A549 (cell line): Measurements from ENCODE around the gene BMPER. TPM values are rescaled to one million over a fixed set of nuclear protein-coding genes. Genes with fewer than 3 reads are reported as not detected.

Experiments used
- ATAC-seq, 2 experiments: fragments of 200-7000 bp in 1 of 2; fragments of >200 bp in 1 of 2; cut with Nextera tagmentation in 1 of 2; cut with Tn5 transposase in 1 of 2; 3 replicates each; pipeline versions ENCODE4 v1.8.0 to v1.9.1; 2018 to 2020; ENCODE audit warnings: mild to moderate bottlenecking in 1 of 2, moderate library complexity in 1 of 2
- CTCF ChIA-PET: fragments of 300-600 bp; sonication (Branson Sonifier 250); formaldehyde crosslinking; extraction: SDS; loops from one replicate; lab custom pipeline; 2021; ENCODE audit warnings: antibody characterized with exemption, inconsistent platforms; lab: Yijun Ruan, JAX
- POLR2A ChIA-PET: fragments of 350-600 bp; formaldehyde crosslinking; extraction: SDS; loops from one replicate; lab custom pipeline; 2021; ENCODE audit warnings: antibody characterized with exemption, inconsistent platforms; lab: Yijun Ruan, JAX
- DNase-seq, 2 experiments: peaks; one replicate each; pipeline versions ENCODE4 v3.0.0 to v3.0.0-alpha.2; 2011 to 2016; ENCODE audit warnings: low read depth in 1 of 2, low spot score in 1 of 2
- FAIRE-seq: peaks from 2 replicates; lab custom pipeline; 2011; peaks lifted over from hg19 to GRCh38; lab: Jason Lieb, UNC
- H3K27ac ChIP-seq, 2 experiments: fragments of >200 bp; sonication (Bioruptor Twin); formaldehyde crosslinking; 3 replicates each; pipeline ENCODE4 v1.5.1; 2016 to 2017
- H3K4me1 ChIP-seq: fragments of >200 bp; sonication (Bioruptor Twin); formaldehyde crosslinking; 3 replicates; pipeline ENCODE4 v1.6.1; 2016
- H3K4me2 ChIP-seq: fragments of >200 bp; sonication (Bioruptor Twin); formaldehyde crosslinking; 3 replicates; pipeline ENCODE4 v1.6.1; 2016
- H3K4me3 ChIP-seq: fragments of >200 bp; sonication (Bioruptor Twin); formaldehyde crosslinking; 3 replicates; pipeline ENCODE4 v1.5.1; 2016
- H3K9me3 ChIP-seq: fragments of >200 bp; sonication (Bioruptor Twin); formaldehyde crosslinking; 3 replicates; pipeline ENCODE4 v1.6.1; 2016
- CTCF ChIP-seq: fragments of >200 bp; sonication (Bioruptor Twin); formaldehyde crosslinking; IDR thresholded peaks from 3 replicates; pipeline ENCODE4 v1.5.1; 2016
- EHMT2 ChIP-seq: fragments of 200-600 bp; sonication (generic); IDR thresholded peaks from 2 replicates; pipeline ENCODE4 v1.6.1; 2016; ENCODE audit warnings: antibody characterized with exemption, low read depth, mild to moderate bottlenecking, moderate library complexity
- EP300 ChIP-seq, 2 experiments: fragments of >200 bp; sonication (Bioruptor Twin); formaldehyde crosslinking; IDR thresholded peaks; 2 replicates in 1 of 2; 3 replicates in 1 of 2; pipeline ENCODE4 v1.6.1; 2016 to 2017
- FOSB ChIP-seq: fragments of 250-450 bp; sonication (Bioruptor Pico); IDR thresholded peaks from 2 replicates; pipeline ENCODE4 v1.5.0; 2020; ENCODE audit warnings: mild to moderate bottlenecking, moderate library complexity
- FOSL2 ChIP-seq, 2 experiments: fragments of 450-650 bp in 1 of 2; fragments of >200 bp in 1 of 2; sonication (Bioruptor Twin) in 1 of 2; formaldehyde crosslinking; IDR thresholded peaks; 2 replicates each; pipeline versions ENCODE4 v1.5.0 to v1.6.1; 2016 to 2020; ENCODE audit warnings: mild to moderate bottlenecking in 1 of 2, moderate library complexity in 1 of 2
- HDAC2 ChIP-seq: fragments of 200-600 bp; sonication (generic); IDR thresholded peaks from 2 replicates; pipeline ENCODE4 v1.6.1; 2016
- HEYL ChIP-seq: fragments of 250-450 bp; sonication (Bioruptor Pico); IDR thresholded peaks from 2 replicates; pipeline ENCODE4 v1.8.0; 2021; ENCODE audit warnings: mild to moderate bottlenecking, moderate library complexity
- HOXA7 ChIP-seq: fragments of 250-450 bp; sonication (Bioruptor Pico); IDR thresholded peaks from 2 replicates; pipeline ENCODE4 v1.5.0; 2020; ENCODE audit warnings: mild to moderate bottlenecking, moderate library complexity
- JUN ChIP-seq, 2 experiments: fragments of >200 bp; sonication (Bioruptor Twin); formaldehyde crosslinking; IDR thresholded peaks; 2 replicates in 1 of 2; 3 replicates in 1 of 2; pipeline ENCODE4 v1.6.1; 2016 to 2017
- KDM1A ChIP-seq: fragments of 200-600 bp; sonication (generic); IDR thresholded peaks from 2 replicates; pipeline ENCODE4 v1.6.1; 2016; ENCODE audit warnings: low read depth, mild to moderate bottlenecking
- MAFK ChIP-seq: fragments of 450-650 bp; IDR thresholded peaks from 2 replicates; pipeline ENCODE4 v1.6.1; 2014; ENCODE audit not compliant: partially characterized antibody
- MAX ChIP-seq: IDR thresholded peaks from 2 replicates; pipeline ENCODE4 v1.6.1; 2012
- NPAS2 ChIP-seq: fragments of 250-450 bp; sonication (Bioruptor Pico); IDR thresholded peaks from 2 replicates; pipeline ENCODE4 v1.8.0; 2022; ENCODE audit warnings: mild to moderate bottlenecking, moderate library complexity, borderline replicate concordance
- NR3C1 ChIP-seq: fragments of >200 bp; sonication (Bioruptor Twin); formaldehyde crosslinking; IDR thresholded peaks from 3 replicates; pipeline ENCODE4 v1.6.1; 2017
- PBX3 ChIP-seq: IDR thresholded peaks from 2 replicates; pipeline ENCODE4 v1.6.1; 2012
- PHF8 ChIP-seq: fragments of 200-600 bp; sonication (generic); IDR thresholded peaks from 2 replicates; pipeline ENCODE4 v1.6.1; 2016; ENCODE audit warnings: low read depth, mild to moderate bottlenecking, antibody characterized with exemption, moderate library complexity, borderline replicate concordance
- REST ChIP-seq: fragments of 200-600 bp; sonication (generic); IDR thresholded peaks from 2 replicates; pipeline ENCODE4 v1.6.1; 2016; ENCODE audit warnings: antibody characterized with exemption, mild to moderate bottlenecking, moderate library complexity
- RFX5 ChIP-seq: fragments of 450-650 bp; IDR thresholded peaks from 2 replicates; pipeline ENCODE4 v1.7.1; 2014; ENCODE audit warnings: antibody characterized with exemption, mild to moderate bottlenecking, moderate library complexity
- SMC3 ChIP-seq: fragments of >200 bp; sonication (Bioruptor Twin); formaldehyde crosslinking; IDR thresholded peaks from 3 replicates; pipeline ENCODE4 v1.6.1; 2018; ENCODE audit warnings: inconsistent platforms
- TP53 ChIP-seq: fragments of 250-450 bp; sonication (Bioruptor Pico); IDR thresholded peaks from 2 replicates; pipeline ENCODE4 v1.5.0; 2021; ENCODE audit warnings: mild to moderate bottlenecking, moderate library complexity
- ZC3H11A ChIP-seq: fragments of 450-650 bp; IDR thresholded peaks from 2 replicates; pipeline ENCODE4 v1.6.1; 2014; ENCODE audit warnings: antibody characterized with exemption, mild to moderate bottlenecking
- ZSCAN20 ChIP-seq: fragments of 250-450 bp; sonication (Bioruptor Pico); IDR thresholded peaks from 2 replicates; pipeline ENCODE4 v1.8.0; 2022; ENCODE audit warnings: mild to moderate bottlenecking, moderate library complexity
- WGBS: methylation state at CpG from one replicate; pipeline ENCODE4 v1.1.6; 2017; ENCODE audit errors: missing lambda C conversion rate; 5-methylcytosine and 5-hydroxymethylcytosine counted together
- polyA plus RNA-seq, 4 experiments: library from polyadenylated mRNA; depleted of rRNA in 3 of 4; stranded (reverse); fragments of >200 nt; fragmentation: RNase III in 1 of 4; extraction: RNeasy Plus Mini Kit Qiagen cat#74134 plus additional on column Dnase treatment in 1 of 4; gene quantifications; 2 replicates in 3 of 4; 3 replicates in 1 of 4; pipeline ENCODE4 v1.2.3, GENCODE V29; 2011 to 2017
- TF ChIP-seq, protein P1 (sequence below): fragments of 450-650 bp; IDR thresholded peaks from 2 replicates; pipeline ENCODE4 v1.6.1; 2014; ENCODE audit warnings: antibody characterized with exemption
- TF ChIP-seq, protein P2 (sequence below): fragments of 150-350 bp; IDR thresholded peaks from 2 replicates; pipeline ENCODE4 v1.6.1; 2014; ENCODE audit warnings: low read depth, mild to moderate bottlenecking, low read length

Gene BMPER
- polyA plus RNA-seq, 2 of the 4 experiments (the other 2 are of a cell fraction), result 5.0 to 5.8 TPM

- TF ChIP-seq NPAS2 (CRISPR knock-in tag), result no peak
- no peak for TF ChIP-seq MAFK
- TF ChIP-seq, all 56 proteins: peak for 0
Measured at GRCh38 chr7:33961948-33962347, 56.6 kb downstream of the BMPER start (continued).

GRCh38 chr7:33964417-33965182, 59.3 kb downstream of the BMPER start:
- no peaks in the 10 kb centered on the region for H3K9me3 ChIP-seq
- no peak overlapping the region for H3K4me3 ChIP-seq
- 84% methylated on average over 9 of the region's 9 CpGs for WGBS
- H3K4me2 ChIP-seq, result no peak overlapping the region
- DNase-seq (no peak), ATAC-seq (no peak), FAIRE-seq (no peak)
- H3K4me1 ChIP-seq, result no peaks in the 10 kb centered on the region
- POLR2A ChIA-PET, result no interaction called here
- no peak overlapping the region for H3K27ac ChIP-seq
- CTCF ChIA-PET, result no interaction called here
- no peak for TF ChIP-seq FOSL2 (IDR thresholded peaks at IDR 0.05)
- no peak for TF ChIP-seq FOSL2 (CRISPR knock-in tag; IDR thresholded peaks at IDR 0.05)
- TF ChIP-seq EHMT2, result no peak
- no peak for TF ChIP-seq NR3C1
- TF ChIP-seq HOXA7 (CRISPR knock-in tag), result no peak
- no peak for TF ChIP-seq PBX3
- TF ChIP-seq, protein P1, sequence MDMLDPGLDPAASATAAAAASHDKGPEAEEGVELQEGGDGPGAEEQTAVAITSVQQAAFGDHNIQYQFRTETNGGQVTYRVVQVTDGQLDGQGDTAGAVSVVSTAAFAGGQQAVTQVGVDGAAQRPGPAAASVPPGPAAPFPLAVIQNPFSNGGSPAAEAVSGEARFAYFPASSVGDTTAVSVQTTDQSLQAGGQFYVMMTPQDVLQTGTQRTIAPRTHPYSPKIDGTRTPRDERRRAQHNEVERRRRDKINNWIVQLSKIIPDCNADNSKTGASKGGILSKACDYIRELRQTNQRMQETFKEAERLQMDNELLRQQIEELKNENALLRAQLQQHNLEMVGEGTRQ, result no peak
- no peak for TF ChIP-seq ZC3H11A
- no peak for TF ChIP-seq EP300 (IDR thresholded peaks at IDR 0.05)
- no peak for TF ChIP-seq HEYL (CRISPR knock-in tag)

DNA sequence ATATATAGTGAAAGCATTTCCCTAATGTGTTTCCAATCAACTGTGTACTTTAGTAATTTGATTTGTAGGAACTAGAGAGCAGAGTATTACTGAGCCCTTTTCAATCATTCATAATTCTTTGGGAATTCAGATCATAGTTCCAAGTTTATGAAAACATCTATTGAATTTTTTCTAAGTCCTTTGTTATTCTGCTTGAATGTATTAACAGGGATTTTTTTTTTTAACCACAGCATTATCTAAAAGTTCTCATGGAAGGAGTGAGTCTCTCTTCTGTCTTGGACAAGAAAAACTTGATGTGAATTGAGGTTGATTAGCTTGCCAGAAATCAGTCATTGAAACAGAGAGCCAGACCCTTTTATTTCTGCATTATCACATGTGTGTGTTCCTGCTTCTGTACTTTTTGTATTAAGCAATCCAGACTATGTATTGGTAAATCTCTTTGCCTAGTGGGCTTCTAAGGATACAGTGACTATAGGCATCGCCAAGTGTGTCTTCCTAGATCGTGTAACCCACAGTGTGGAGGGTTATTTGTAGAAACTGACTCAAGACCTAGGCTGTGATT, 59.9 kb downstream of the BMPER start:
- CTCF ChIA-PET, result interaction anchor here (1.0 kb wide), 1 partner anchor 10 kb away, joined by 3 read pairs; no protein-coding TSS in a partner anchor
- POLR2A ChIA-PET, result no interaction called here

More for the DNA sequence above, 59.9 kb downstream of the BMPER start:
- no peaks in the 10 kb centered on the region for H3K9me3 ChIP-seq
- no peak for DNase-seq
- no peak overlapping the region for H3K4me2 ChIP-seq
- no peak overlapping the region for H3K4me3 ChIP-seq
- no peak for FAIRE-seq
- no peak for ATAC-seq
- no peak for TF ChIP-seq REST
- TF ChIP-seq FOSB, result no peak
- no peak for TF ChIP-seq CTCF
- no peak for TF ChIP-seq ZSCAN20 (CRISPR knock-in tag)
- TF ChIP-seq ZC3H11A, result no peak
- no peak for TF ChIP-seq MAX
- TF ChIP-seq HEYL (CRISPR knock-in tag), result no peak
- no peak for TF ChIP-seq SMC3
- TF ChIP-seq HDAC2, result no peak
- TF ChIP-seq, protein P2, sequence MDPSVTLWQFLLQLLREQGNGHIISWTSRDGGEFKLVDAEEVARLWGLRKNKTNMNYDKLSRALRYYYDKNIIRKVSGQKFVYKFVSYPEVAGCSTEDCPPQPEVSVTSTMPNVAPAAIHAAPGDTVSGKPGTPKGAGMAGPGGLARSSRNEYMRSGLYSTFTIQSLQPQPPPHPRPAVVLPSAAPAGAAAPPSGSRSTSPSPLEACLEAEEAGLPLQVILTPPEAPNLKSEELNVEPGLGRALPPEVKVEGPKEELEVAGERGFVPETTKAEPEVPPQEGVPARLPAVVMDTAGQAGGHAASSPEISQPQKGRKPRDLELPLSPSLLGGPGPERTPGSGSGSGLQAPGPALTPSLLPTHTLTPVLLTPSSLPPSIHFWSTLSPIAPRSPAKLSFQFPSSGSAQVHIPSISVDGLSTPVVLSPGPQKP, result no peak
- TF ChIP-seq PHF8, result no peak
- no peak for TF ChIP-seq KDM1A
- TF ChIP-seq EHMT2, result no peak
- no peak for TF ChIP-seq FOSL2 (IDR thresholded peaks at IDR 0.05)
- TF ChIP-seq FOSL2 (CRISPR knock-in tag; IDR thresholded peaks at IDR 0.05), result no peak
- TF ChIP-seq JUN (IDR thresholded peaks at IDR 0.05), result no peak
- TF ChIP-seq RFX5, result no peak
- no peak for TF ChIP-seq TP53 (CRISPR knock-in tag)
- TF ChIP-seq, all 56 proteins: peak for 0
- H3K27ac ChIP-seq, result no peak overlapping the region
- 84% methylated on average over 2 of the region's 2 CpGs for WGBS
- no peaks in the 10 kb centered on the region for H3K4me1 ChIP-seq
